ENCODE measurements around the gene ZFP57. TPM values are rescaled to one million over a fixed set of nuclear protein-coding genes. Genes with fewer than 3 reads are reported as not detected.

Gene ZFP57
- total and polyA plus RNA-seq, 10 of the 15 experiments (the other 5 are each of a cell fraction or from before 2014, with no cell fraction given), result not detected

DNA sequence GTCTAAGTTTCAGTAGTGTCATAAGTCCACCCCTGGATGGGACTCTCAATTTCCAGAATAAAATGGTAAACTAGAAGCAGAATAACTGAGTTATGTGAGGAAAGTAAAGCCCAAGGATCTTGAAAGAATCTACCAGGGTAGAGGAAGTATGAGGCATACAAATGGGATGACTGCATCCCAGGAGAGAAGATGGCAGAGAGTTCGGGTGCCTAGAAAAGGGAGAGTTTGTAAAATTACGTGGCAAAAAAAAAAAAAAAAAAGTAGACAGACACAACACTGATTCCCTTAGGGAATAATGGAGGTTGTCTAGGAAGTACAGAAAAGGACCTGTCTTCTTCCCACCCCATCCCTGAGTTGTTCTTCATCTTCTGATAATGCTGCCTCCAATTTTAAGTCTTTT, 51.4 kb downstream of the ZFP57 start:
- no peak for DNase-seq (ENCODE audit: low read depth, low spot score)
- no peak overlapping the region for H3K4me3 ChIP-seq
- intact Hi-C loops (cut with micrococcal nuclease; ENCODE audit: unreplicated experiment), result no loop called here

More for the DNA sequence above, 51.4 kb downstream of the ZFP57 start:
- Histone ChIP-seq H4K20me1 (ENCODE audit: control insufficient read depth, insufficient read depth) (no peaks in the 10 kb centered on the region), H3K9me3 (replicated peaks; ENCODE audit: control insufficient read depth, insufficient read depth, low read length) (no peaks in the 10 kb centered on the region), H3K27ac (ENCODE audit: control insufficient read depth, insufficient read depth) (no peak overlapping the region), H3K4me2 (ENCODE audit: control insufficient read depth, insufficient read depth) (no peak overlapping the region), H3K79me2 (ENCODE audit: control insufficient read depth, insufficient read depth, low read length) (no peaks in the 10 kb centered on the region), H3K36me3 (ENCODE audit: control insufficient read depth in 2 of 2, insufficient read depth in 2 of 2, low read length in 1 of 2) (no peaks in the 10 kb centered on the region), H3K4me1 (ENCODE audit: control insufficient read depth, insufficient read depth, low read length) (peaks cover 16% of the 10 kb centered on the region), H2AFZ (ENCODE audit: control insufficient read depth, low read depth, low read length) (no peak overlapping the region), H3K27me3 (replicated peaks in 1 of 2; ENCODE audit: control insufficient read depth in 2 of 2, insufficient read depth in 2 of 2, low read length in 1 of 2) (no peaks in the 10 kb centered on the region), H3K9ac (ENCODE audit: control insufficient read depth, insufficient read depth, low read length) (no peak overlapping the region)
- ChIA-PET SMC1A (ENCODE audit: uncharacterized antibody, unreplicated experiment) (interaction anchor here (0.8 kb wide), 1 partner anchor 20 kb away, joined by 3 read pairs; no protein-coding TSS in a partner anchor), CTCF (interaction anchor here (1.3 to 2.2 kb wide), 4 partner anchors 20 to 253 kb away, joined by 3 to 11 read pairs (median 5); no protein-coding TSS in a partner anchor), POLR2A (no interaction called here), RAD21 (ENCODE audit: unreplicated experiment) (no interaction called here)
- FAIRE-seq (no peak), ATAC-seq (no peak)
- 57% methylated on average over 1 of the region's 2 CpGs for WGBS (ENCODE audit: insufficient coverage, insufficient replicate concordance, low lambda C conversion rate, missing lambda C conversion rate)
- in situ Hi-C loops (cut with MboI), result no loop called here
- TF ChIP-seq ZNF384 (IDR thresholded peaks at IDR 0.05; ENCODE audit: borderline replicate concordance, low read depth, low read length), result no peak
- TF ChIP-seq IKZF1 (conservative IDR thresholded peaks at IDR 0.05), result no peak
- TF ChIP-seq E2F8 (IDR thresholded peaks at IDR 0.05; ENCODE audit: low read depth, partially characterized antibody), result no peak
- no peak for TF ChIP-seq CBFB (IDR thresholded peaks at IDR 0.05; ENCODE audit: low read depth)
- no peak for TF ChIP-seq SMC3 (IDR thresholded peaks at IDR 0.05; ENCODE audit: borderline replicate concordance, low read length)
- TF ChIP-seq GATAD2B (conservative IDR thresholded peaks at IDR 0.05; ENCODE audit: low read depth), result no peak
- TF ChIP-seq ZNF274 (IDR thresholded peaks at IDR 0.05; ENCODE audit: insufficient read depth, insufficient read length), result no peak
- TF ChIP-seq NR2C2 (IDR thresholded peaks at IDR 0.05; ENCODE audit: borderline replicate concordance, control insufficient read depth, insufficient read length, low read depth), result no peak
- no peak for TF ChIP-seq ZNF217 (IDR thresholded peaks at IDR 0.05)
- TF ChIP-seq, protein P1, sequence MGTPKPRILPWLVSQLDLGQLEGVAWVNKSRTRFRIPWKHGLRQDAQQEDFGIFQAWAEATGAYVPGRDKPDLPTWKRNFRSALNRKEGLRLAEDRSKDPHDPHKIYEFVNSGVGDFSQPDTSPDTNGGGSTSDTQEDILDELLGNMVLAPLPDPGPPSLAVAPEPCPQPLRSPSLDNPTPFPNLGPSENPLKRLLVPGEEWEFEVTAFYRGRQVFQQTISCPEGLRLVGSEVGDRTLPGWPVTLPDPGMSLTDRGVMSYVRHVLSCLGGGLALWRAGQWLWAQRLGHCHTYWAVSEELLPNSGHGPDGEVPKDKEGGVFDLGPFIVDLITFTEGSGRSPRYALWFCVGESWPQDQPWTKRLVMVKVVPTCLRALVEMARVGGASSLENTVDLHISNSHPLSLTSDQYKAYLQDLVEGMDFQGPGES (IDR thresholded peaks at IDR 0.05), result no peak
- TF ChIP-seq, protein P2, sequence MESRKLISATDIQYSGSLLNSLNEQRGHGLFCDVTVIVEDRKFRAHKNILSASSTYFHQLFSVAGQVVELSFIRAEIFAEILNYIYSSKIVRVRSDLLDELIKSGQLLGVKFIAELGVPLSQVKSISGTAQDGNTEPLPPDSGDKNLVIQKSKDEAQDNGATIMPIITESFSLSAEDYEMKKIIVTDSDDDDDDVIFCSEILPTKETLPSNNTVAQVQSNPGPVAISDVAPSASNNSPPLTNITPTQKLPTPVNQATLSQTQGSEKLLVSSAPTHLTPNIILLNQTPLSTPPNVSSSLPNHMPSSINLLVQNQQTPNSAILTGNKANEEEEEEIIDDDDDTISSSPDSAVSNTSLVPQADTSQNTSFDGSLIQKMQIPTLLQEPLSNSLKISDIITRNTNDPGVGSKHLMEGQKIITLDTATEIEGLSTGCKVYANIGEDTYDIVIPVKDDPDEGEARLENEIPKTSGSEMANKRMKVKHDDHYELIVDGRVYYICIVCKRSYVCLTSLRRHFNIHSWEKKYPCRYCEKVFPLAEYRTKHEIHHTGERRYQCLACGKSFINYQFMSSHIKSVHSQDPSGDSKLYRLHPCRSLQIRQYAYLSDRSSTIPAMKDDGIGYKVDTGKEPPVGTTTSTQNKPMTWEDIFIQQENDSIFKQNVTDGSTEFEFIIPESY (IDR thresholded peaks at IDR 0.05), result no peak
- no peak for TF ChIP-seq CHD4 (IDR thresholded peaks at IDR 0.05)
- no peak for TF ChIP-seq ZSCAN29 (IDR thresholded peaks at IDR 0.05)
- TF ChIP-seq, protein P3, sequence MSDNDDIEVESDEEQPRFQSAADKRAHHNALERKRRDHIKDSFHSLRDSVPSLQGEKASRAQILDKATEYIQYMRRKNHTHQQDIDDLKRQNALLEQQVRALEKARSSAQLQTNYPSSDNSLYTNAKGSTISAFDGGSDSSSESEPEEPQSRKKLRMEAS (IDR thresholded peaks at IDR 0.05; ENCODE audit: low read depth, low read length), result no peak
- BruUV-seq (replicated peaks), result no TSS peak
